Measurements from ENCODE around the gene RBPJL.

Gene RBPJL

GRCh38 chr20:45293041-45294002 is 13.3 kb upstream of the RBPJL start:
- DNase-seq (ENCODE audit: low read depth): peak; percentile 54

GRCh38 chr20:45294003-45294368 is 12.7 kb upstream of the RBPJL start:
- DNase-seq (ENCODE audit: low read depth): no peak

- no peak for DNase-seq (ENCODE audit: low read depth)
These were observed 12.0 kb upstream of the RBPJL start for GRCh38 chr20:45294659-45295058.

GRCh38 chr20:45297786-45298497 is 8.7 kb upstream of the RBPJL start:
- no peak for DNase-seq (ENCODE audit: low read depth)

- DNase-seq (ENCODE audit: low read depth): no peak
These were observed 6.9 kb upstream of the RBPJL start for GRCh38 chr20:45299786-45300185.

- DNase-seq (ENCODE audit: low read depth): peak; percentile 40
These were observed 5.7 kb upstream of the RBPJL start for GRCh38 chr20:45300961-45301360.

GRCh38 chr20:45301824-45302271 is 4.8 kb upstream of the RBPJL start:
- DNase-seq (ENCODE audit: low read depth): no peak

GRCh38 chr20:45303586-45304463 is 2.8 kb upstream of the RBPJL start:
- DNase-seq (ENCODE audit: low read depth): no peak

GRCh38 chr20:45304464-45304999 is 2.1 kb upstream of the RBPJL start:
- no peak for DNase-seq (ENCODE audit: low read depth)

GRCh38 chr20:45305262-45305661 is 1.4 kb upstream of the RBPJL start:
- DNase-seq (ENCODE audit: low read depth): no peak

GRCh38 chr20:45307076-45307640 is 518 bp downstream of the RBPJL start:
- DNase-seq (ENCODE audit: low read depth): no peak

GRCh38 chr20:45308117-45308778 is 1.6 kb downstream of the RBPJL start, which contains the start of gene MATN4:
MATN4 (minus strand) TSS chr20:45308299; CDS start chr20:45305582, 2,717 bp downstream.
- DNase-seq (ENCODE audit: low read depth): no peak

- DNase-seq (ENCODE audit: low read depth): no peak
These were observed 2.4 kb downstream of the RBPJL start for GRCh38 chr20:45309075-45309474.

- peak; percentile 48 for DNase-seq (ENCODE audit: low read depth)
These were observed 5.1 kb downstream of the RBPJL start for GRCh38 chr20:45311589-45312211.

GRCh38 chr20:45312241-45312640 is 5.6 kb downstream of the RBPJL start:
- no peak for DNase-seq (ENCODE audit: low read depth)

- no peak for DNase-seq (ENCODE audit: low read depth)
These were observed 6.5 kb downstream of the RBPJL start for GRCh38 chr20:45313065-45313695.

GRCh38 chr20:45313943-45314342 is 7.3 kb downstream of the RBPJL start:
- no peak for DNase-seq (ENCODE audit: low read depth)

- no peak for DNase-seq (ENCODE audit: low read depth)
These were observed 9.0 kb downstream of the RBPJL start for GRCh38 chr20:45315672-45316071.

GRCh38 chr20:45316150-45317080 is 9.8 kb downstream of the RBPJL start:
- DNase-seq (ENCODE audit: low read depth): no peak
